Astrocyte (in vitro differentiated cells and primary cell): ENCODE data around the gene DIP2B. TPM values are rescaled to one million over a fixed set of nuclear protein-coding genes. Genes with fewer than 3 reads are reported as not detected.

Experiments used
- DNase-seq: peaks from one replicate; pipeline ENCODE4 v3.0.0-alpha.2; 2010; ENCODE audit warnings: low read depth
- FAIRE-seq: peaks from 2 replicates; lab custom pipeline; 2011; peaks lifted over from hg19 to GRCh38; lab: Jason Lieb, UNC
- H2AFZ ChIP-seq: 2 replicates; pipeline ENCODE4 v1.6.0; 2012; ENCODE audit warnings: low read depth, low read length, inconsistent platforms
- H3K27ac ChIP-seq: 2 replicates; pipeline ENCODE4 v1.5.1; 2011; ENCODE audit warnings: low read depth, low read length, inconsistent platforms
- H3K27me3 ChIP-seq: 2 replicates; pipeline ENCODE4 v1.6.0; 2011; ENCODE audit warnings: low read length, inconsistent platforms; ENCODE audit not compliant: insufficient read depth
- H3K36me3 ChIP-seq: 2 replicates; pipeline ENCODE4 v1.5.1; 2011; ENCODE audit warnings: low read length, inconsistent platforms; ENCODE audit not compliant: insufficient read depth
- H3K4me1 ChIP-seq: 2 replicates; pipeline ENCODE4 v1.5.1; 2011; ENCODE audit warnings: low read length, inconsistent platforms; ENCODE audit not compliant: insufficient read depth
- H3K4me2 ChIP-seq: 2 replicates; pipeline ENCODE4 v1.6.0; 2012; ENCODE audit warnings: low read length, inconsistent platforms
- H3K4me3 ChIP-seq: 2 replicates; pipeline ENCODE4 v1.5.1; 2011; ENCODE audit warnings: low read depth, mild to moderate bottlenecking, low read length, inconsistent platforms; ENCODE audit not compliant: insufficient read depth
- H3K79me2 ChIP-seq: 2 replicates; pipeline ENCODE4 v1.6.0; 2012; ENCODE audit warnings: mild to moderate bottlenecking, low read length, inconsistent platforms; ENCODE audit not compliant: insufficient read depth
- H3K9ac ChIP-seq: 2 replicates; pipeline ENCODE4 v1.6.0; 2012; ENCODE audit warnings: mild to moderate bottlenecking, low read length, inconsistent platforms
- H3K9me3 ChIP-seq: 2 replicates; pipeline ENCODE4 v1.5.1; 2012; ENCODE audit warnings: low read depth, mild to moderate bottlenecking, low read length, inconsistent platforms; ENCODE audit not compliant: insufficient read depth
- H4K20me1 ChIP-seq: 2 replicates; pipeline ENCODE4 v1.6.0; 2012; ENCODE audit warnings: low read length, inconsistent platforms; ENCODE audit not compliant: insufficient read depth
- H3K27ac Mint-ChIP-seq: one replicate; pipeline ENCODE4 v1.8.0; 2021; ENCODE audit warnings: mild to moderate bottlenecking, mixed read lengths; ENCODE audit not compliant: unreplicated experiment
- H3K27me3 Mint-ChIP-seq: one replicate; pipeline ENCODE4 v1.8.0; 2021; ENCODE audit warnings: low read depth, mixed read lengths; ENCODE audit not compliant: unreplicated experiment
- H3K36me3 Mint-ChIP-seq: one replicate; pipeline ENCODE4 v1.8.0; 2021; ENCODE audit warnings: low read depth, mixed read lengths; ENCODE audit not compliant: unreplicated experiment
- H3K4me1 Mint-ChIP-seq: one replicate; pipeline ENCODE4 v1.8.0; 2021; ENCODE audit warnings: low read depth, mixed read lengths; ENCODE audit not compliant: unreplicated experiment
- H3K4me3 Mint-ChIP-seq: one replicate; pipeline ENCODE4 v1.8.0; 2021; ENCODE audit warnings: mild to moderate bottlenecking, moderate library complexity, mixed read lengths; ENCODE audit not compliant: unreplicated experiment
- H3K9me3 Mint-ChIP-seq: one replicate; pipeline ENCODE4 v1.8.0; 2021; ENCODE audit warnings: mild to moderate bottlenecking, mixed read lengths; ENCODE audit not compliant: unreplicated experiment
- EZH2 ChIP-seq: IDR thresholded peaks from 2 replicates; pipeline ENCODE4 v1.6.1; 2012; ENCODE audit warnings: mild to moderate bottlenecking, low read length, inconsistent platforms; ENCODE audit not compliant: insufficient read depth
- total RNA-seq: library from RNA; stranded (reverse); gene quantifications from 2 replicates; pipeline ENCODE4 v1.2.1, GENCODE V29; 2021
- TF ChIP-seq, protein P1 (sequence below): IDR thresholded peaks from 2 replicates; pipeline ENCODE4 v1.5.1; 2011; ENCODE audit warnings: low read depth, mild to moderate bottlenecking, inconsistent platforms, low read length, moderate library complexity; ENCODE audit not compliant: insufficient read depth

The DIP2B gene
- total RNA-seq, 1 donor from 2014 or later, result 53.2 TPM

DNA sequence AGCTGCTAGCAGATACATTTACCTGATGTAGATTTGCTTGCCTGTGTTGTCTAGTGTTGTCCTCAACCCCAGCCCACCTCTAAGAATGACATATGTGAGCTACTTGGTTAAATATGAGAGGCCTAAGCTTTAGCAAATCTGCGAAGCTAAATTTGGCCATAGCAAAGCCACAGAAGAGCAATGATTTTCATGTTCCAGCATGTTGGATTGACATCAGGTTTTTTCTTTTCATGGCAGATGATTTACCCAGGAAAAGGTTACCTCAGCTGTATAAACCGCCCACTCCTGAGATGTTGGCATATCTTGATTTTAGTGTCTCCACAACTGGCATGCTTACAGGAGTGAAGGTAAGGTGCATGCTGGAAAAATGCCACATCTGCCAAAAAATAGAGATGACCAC, 222.7 kb downstream of the DIP2B start:
- TF ChIP-seq, protein P1, sequence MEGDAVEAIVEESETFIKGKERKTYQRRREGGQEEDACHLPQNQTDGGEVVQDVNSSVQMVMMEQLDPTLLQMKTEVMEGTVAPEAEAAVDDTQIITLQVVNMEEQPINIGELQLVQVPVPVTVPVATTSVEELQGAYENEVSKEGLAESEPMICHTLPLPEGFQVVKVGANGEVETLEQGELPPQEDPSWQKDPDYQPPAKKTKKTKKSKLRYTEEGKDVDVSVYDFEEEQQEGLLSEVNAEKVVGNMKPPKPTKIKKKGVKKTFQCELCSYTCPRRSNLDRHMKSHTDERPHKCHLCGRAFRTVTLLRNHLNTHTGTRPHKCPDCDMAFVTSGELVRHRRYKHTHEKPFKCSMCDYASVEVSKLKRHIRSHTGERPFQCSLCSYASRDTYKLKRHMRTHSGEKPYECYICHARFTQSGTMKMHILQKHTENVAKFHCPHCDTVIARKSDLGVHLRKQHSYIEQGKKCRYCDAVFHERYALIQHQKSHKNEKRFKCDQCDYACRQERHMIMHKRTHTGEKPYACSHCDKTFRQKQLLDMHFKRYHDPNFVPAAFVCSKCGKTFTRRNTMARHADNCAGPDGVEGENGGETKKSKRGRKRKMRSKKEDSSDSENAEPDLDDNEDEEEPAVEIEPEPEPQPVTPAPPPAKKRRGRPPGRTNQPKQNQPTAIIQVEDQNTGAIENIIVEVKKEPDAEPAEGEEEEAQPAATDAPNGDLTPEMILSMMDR, result no peak
- H3K9me3 Mint-ChIP-seq, result no peaks in the 10 kb centered on the region
- H3K27ac Mint-ChIP-seq, result no peak overlapping the region
- DNase-seq (no peak), FAIRE-seq (no peak)
- H3K79me2 ChIP-seq, result no peaks in the 10 kb centered on the region
- H4K20me1 ChIP-seq, result peaks cover 4% of the 10 kb centered on the region
- H3K36me3 Mint-ChIP-seq, result peaks cover 20% of the 10 kb centered on the region
- no peaks in the 10 kb centered on the region for H3K27me3 Mint-ChIP-seq
- H3K36me3 ChIP-seq, result peaks cover 42% of the 10 kb centered on the region
- H3K4me1 Mint-ChIP-seq, result peaks cover 6% of the 10 kb centered on the region
- no peaks in the 10 kb centered on the region for H3K27me3 ChIP-seq
- H3K4me3 Mint-ChIP-seq, result no peak overlapping the region
- H3K27ac ChIP-seq, result no peak overlapping the region
- H2AFZ ChIP-seq, result no peak overlapping the region
- peaks cover 4% of the 10 kb centered on the region for H3K4me1 ChIP-seq
- no peak overlapping the region for H3K4me2 ChIP-seq
- no peak overlapping the region for H3K4me3 ChIP-seq
- no peaks in the 10 kb centered on the region for H3K9me3 ChIP-seq
- H3K9ac ChIP-seq, result no peak overlapping the region

DNA sequence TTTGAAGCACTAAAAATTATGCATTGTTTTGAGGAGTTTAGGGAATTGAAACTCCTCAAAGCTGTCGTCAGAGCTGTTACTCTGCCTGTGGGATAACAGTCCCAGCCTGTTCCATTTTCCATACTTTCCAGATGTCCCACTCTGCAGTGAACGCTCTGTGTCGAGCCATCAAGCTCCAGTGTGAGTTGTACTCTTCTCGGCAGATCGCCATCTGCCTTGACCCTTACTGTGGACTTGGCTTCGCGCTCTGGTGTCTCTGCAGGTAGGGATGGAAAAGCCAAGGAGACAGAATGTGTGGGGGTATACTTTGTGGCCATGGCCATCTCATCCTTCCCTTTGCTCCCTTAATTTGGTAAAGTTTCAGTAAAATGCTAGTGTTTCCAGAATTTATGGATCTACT, 223.6 kb downstream of the DIP2B start:
- H3K4me3 ChIP-seq, result no peak overlapping the region
- peaks cover 6% of the 10 kb centered on the region for H3K4me1 ChIP-seq
- Mint-ChIP-seq H3K36me3 (peaks cover 24% of the 10 kb centered on the region), H3K9me3 (no peaks in the 10 kb centered on the region), H3K4me1 (peaks cover 8% of the 10 kb centered on the region), H3K27ac (no peak overlapping the region), H3K4me3 (no peak overlapping the region), H3K27me3 (no peaks in the 10 kb centered on the region)
- TF ChIP-seq, protein P1, result no peak
- no peak for TF ChIP-seq EZH2
- H3K9ac ChIP-seq, result no peak overlapping the region
- no peaks in the 10 kb centered on the region for H3K79me2 ChIP-seq
- no peak overlapping the region for H3K4me2 ChIP-seq
- no peak overlapping the region for H2AFZ ChIP-seq
- no peak overlapping the region for H3K27ac ChIP-seq
- H3K9me3 ChIP-seq, result no peaks in the 10 kb centered on the region
- no peak for FAIRE-seq
- peaks cover 34% of the 10 kb centered on the region for H3K36me3 ChIP-seq
- no peaks in the 10 kb centered on the region for H3K27me3 ChIP-seq
- H4K20me1 ChIP-seq, result peaks cover 4% of the 10 kb centered on the region
- DNase-seq, result no peak

DNA sequence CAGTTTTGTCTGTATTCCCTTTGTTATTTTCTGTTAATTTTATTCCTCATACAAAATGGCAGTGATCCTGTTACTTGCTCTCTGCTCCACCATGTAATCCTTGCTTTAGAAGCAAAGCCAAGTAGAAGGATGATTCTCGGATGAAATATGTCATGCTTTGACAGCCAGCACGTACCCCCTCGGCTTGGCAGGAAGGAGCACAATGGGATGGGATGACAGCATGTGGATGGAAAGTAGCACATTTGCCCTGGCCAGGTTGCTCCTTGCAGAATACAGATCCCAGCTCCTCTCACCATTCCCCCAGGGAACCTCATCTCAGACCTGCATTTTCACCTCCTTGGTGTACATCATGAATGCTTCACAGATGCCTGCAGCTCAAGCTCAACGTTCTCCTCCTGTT, 224.1 kb downstream of the DIP2B start:
- Histone ChIP-seq H3K79me2 (no peaks in the 10 kb centered on the region), H3K4me2 (no peak overlapping the region), H3K36me3 (peaks cover 31% of the 10 kb centered on the region), H3K27ac (no peak overlapping the region), H3K9ac (no peak overlapping the region), H3K4me1 (peaks cover 6% of the 10 kb centered on the region), H3K4me3 (no peak overlapping the region), H2AFZ (no peak overlapping the region), H4K20me1 (peaks cover 4% of the 10 kb centered on the region), H3K9me3 (no peaks in the 10 kb centered on the region), H3K27me3 (no peaks in the 10 kb centered on the region)
- Mint-ChIP-seq H3K4me1 (peaks cover 8% of the 10 kb centered on the region), H3K9me3 (no peaks in the 10 kb centered on the region), H3K4me3 (no peak overlapping the region), H3K36me3 (peaks cover 24% of the 10 kb centered on the region), H3K27me3 (no peaks in the 10 kb centered on the region), H3K27ac (peak overlapping the region; percentile 11)
- TF ChIP-seq EZH2, result no peak
- no peak for DNase-seq
- no peak for FAIRE-seq
